GM23248 (cell line): ENCODE results near the gene TADA2A. TPM values are rescaled to one million over a fixed set of nuclear protein-coding genes. Genes with fewer than 3 reads are reported as not detected.

Source experiments
- DNase-seq: peaks from one replicate; pipeline ENCODE4 v3.0.0-alpha.2; 2015
- H2AFZ ChIP-seq: fragments of 200-600 bp; sonication (generic); 2 replicates; pipeline ENCODE4 v1.6.1; 2016; ENCODE audit warnings: antibody characterized with exemption
- H3F3A ChIP-seq: fragments of 200-600 bp; sonication (generic); 2 replicates; pipeline ENCODE4 v1.6.1; 2016; ENCODE audit warnings: mild to moderate bottlenecking, antibody characterized with exemption, mixed run types; ENCODE audit not compliant: insufficient read depth
- H3K27ac ChIP-seq: fragments of 200-600 bp; sonication (generic); 2 replicates; pipeline ENCODE4 v1.5.1; 2016; ENCODE audit warnings: mild to moderate bottlenecking
- H3K27me3 ChIP-seq: fragments of 200-600 bp; sonication (generic); replicated peaks from 2 replicates; pipeline ENCODE4 v1.6.1; 2016; ENCODE audit warnings: mild to moderate bottlenecking; ENCODE audit not compliant: insufficient read depth
- H3K36me3 ChIP-seq: fragments of 200-600 bp; sonication (generic); 2 replicates; pipeline ENCODE4 v1.6.1; 2016; ENCODE audit warnings: low read depth, mild to moderate bottlenecking
- H3K4me1 ChIP-seq: fragments of 200-600 bp; sonication (generic); 2 replicates; pipeline ENCODE4 v1.6.1; 2016; ENCODE audit warnings: mild to moderate bottlenecking; ENCODE audit not compliant: insufficient read depth
- H3K4me2 ChIP-seq: fragments of 200-600 bp; sonication (generic); one replicate; pipeline ENCODE4 v1.6.1; 2016; ENCODE audit warnings: mild to moderate bottlenecking; ENCODE audit not compliant: unreplicated experiment
- H3K4me3 ChIP-seq: fragments of 200-600 bp; sonication (generic); 2 replicates; pipeline ENCODE4 v1.5.1; 2016; ENCODE audit warnings: mild to moderate bottlenecking
- H3K79me2 ChIP-seq: fragments of 200-600 bp; sonication (generic); 2 replicates; pipeline ENCODE4 v1.6.1; 2016; ENCODE audit warnings: mild to moderate bottlenecking; ENCODE audit not compliant: insufficient read depth
- H3K9ac ChIP-seq: fragments of 200-600 bp; sonication (generic); 2 replicates; pipeline ENCODE4 v1.6.1; 2016; ENCODE audit warnings: mild to moderate bottlenecking
- H3K9me2 ChIP-seq: fragments of 200-600 bp; sonication (generic); 2 replicates; pipeline ENCODE4 v1.6.1; 2016; ENCODE audit warnings: mixed run types, mild to moderate bottlenecking, moderate library complexity; ENCODE audit not compliant: insufficient read depth
- H3K9me3 ChIP-seq: fragments of 200-600 bp; sonication (generic); one replicate; pipeline ENCODE4 v1.6.1; 2017; ENCODE audit warnings: low read depth
- H4K20me1 ChIP-seq: fragments of 200-600 bp; sonication (generic); 2 replicates; pipeline ENCODE4 v1.6.0; 2016; ENCODE audit not compliant: insufficient read depth
- EZH2 ChIP-seq: fragments of 200-600 bp; sonication (generic); IDR thresholded peaks from 2 replicates; pipeline ENCODE4 v1.6.1; 2018; ENCODE audit warnings: antibody characterized with exemption, mild to moderate bottlenecking; ENCODE audit not compliant: insufficient read depth, poor library complexity, severe bottlenecking
- EZH2phosphoT487 ChIP-seq: fragments of 200-600 bp; sonication (generic); IDR thresholded peaks from 2 replicates; pipeline ENCODE4 v1.6.1; 2018; ENCODE audit warnings: antibody characterized with exemption, moderate library complexity, mild to moderate bottlenecking, low read depth; ENCODE audit not compliant: insufficient read depth
- WGBS, 2 experiments: methylation state at CpG; one replicate each; pipeline ENCODE4 v1.1.6; 2015 to 2017; ENCODE audit warnings: low lambda C conversion rate in 2 of 2, low coverage in 1 of 2; ENCODE audit errors: missing lambda C conversion rate in 2 of 2; 5-methylcytosine and 5-hydroxymethylcytosine counted together
- in situ Hi-C: fragments of 300-500 bp; cut with MboI; formaldehyde crosslinking; loops from 2 replicates; pipeline ENCODE4 v1.15.0; 2020
- polyA plus RNA-seq: library from polyadenylated mRNA; unstranded; fragments of >200 nt; fragmentation: Nextera tagmentation; extraction: Ambion mirVana; gene quantifications from 2 replicates; pipeline ENCODE4 v1.2.1, GENCODE V29; 2016
- total RNA-seq: library from RNA; depleted of rRNA; stranded (reverse); fragments of >200 nt; shearing (Covaris generic); gene quantifications from 2 replicates; pipeline ENCODE4 v1.2.3, GENCODE V29; 2014; rRNA removed

TADA2A gene, protein sequence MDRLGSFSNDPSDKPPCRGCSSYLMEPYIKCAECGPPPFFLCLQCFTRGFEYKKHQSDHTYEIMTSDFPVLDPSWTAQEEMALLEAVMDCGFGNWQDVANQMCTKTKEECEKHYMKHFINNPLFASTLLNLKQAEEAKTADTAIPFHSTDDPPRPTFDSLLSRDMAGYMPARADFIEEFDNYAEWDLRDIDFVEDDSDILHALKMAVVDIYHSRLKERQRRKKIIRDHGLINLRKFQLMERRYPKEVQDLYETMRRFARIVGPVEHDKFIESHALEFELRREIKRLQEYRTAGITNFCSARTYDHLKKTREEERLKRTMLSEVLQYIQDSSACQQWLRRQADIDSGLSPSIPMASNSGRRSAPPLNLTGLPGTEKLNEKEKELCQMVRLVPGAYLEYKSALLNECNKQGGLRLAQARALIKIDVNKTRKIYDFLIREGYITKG
- total RNA-seq (16.9 and 18.3 TPM in 2 replicates), polyA plus RNA-seq (15.1 and 16.7 TPM in 2 replicates)

DNA sequence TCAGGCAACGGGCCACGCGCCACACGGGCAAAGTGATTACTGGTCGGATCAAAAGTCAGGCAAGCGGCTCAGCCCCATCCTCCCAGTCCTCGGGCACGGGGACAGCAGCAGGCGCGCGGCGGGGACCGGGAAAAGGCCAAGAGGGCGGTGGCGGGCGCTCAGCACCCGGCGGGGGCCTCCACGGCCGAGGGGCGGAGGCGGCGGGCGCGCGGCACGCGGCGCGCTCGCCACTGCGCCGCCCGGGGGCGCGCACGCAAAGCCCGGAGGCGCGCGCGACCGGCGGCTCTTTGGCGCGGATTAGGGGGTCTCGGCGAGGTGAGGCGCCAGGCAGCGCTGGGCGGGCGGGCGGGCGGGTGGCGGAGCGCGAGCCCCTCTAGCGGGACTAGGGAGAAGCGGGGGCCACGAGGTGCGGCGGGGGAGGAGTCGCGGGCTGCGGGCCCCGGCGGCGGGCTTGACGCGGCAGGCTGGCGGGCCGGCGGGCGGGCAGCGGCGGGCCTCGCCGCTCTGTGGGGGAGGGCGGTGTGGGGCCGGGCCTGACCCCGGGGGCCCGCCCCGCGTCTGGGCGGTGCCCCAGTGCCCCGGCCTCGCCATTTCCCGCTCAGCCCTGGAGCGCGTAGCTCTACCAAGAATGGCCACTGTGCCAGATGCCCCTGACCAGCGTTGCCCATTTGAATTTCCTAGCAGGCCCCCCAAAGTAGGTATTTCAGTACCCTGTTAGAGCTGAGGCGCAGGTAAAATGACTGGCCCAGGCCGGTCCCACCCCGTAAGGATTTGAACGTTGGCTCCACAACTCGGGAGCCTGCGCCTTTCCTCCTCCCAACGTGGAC lies at the start of gene TADA2A, which contains the start of gene ACACA:
Gene TADA2A (plus strand): TSS at position 252 of the 827 bp plus-strand sequence. CDS start 4,480 bp downstream, outside the sequence.
Gene ACACA (minus strand): TSS at position 202 of the 827 bp plus-strand sequence. CDS start 537 bp downstream, outside the sequence.
- Histone ChIP-seq H3K4me3 (peak within 1 kb of the TSS; percentile 95), H3F3A (peaks cover 6% of the 10 kb centered on the region; the same call in 1 of the 2 replicates), H4K20me1 (no peaks in the 10 kb centered on the region), H3K9ac (peak within 1 kb of the TSS; percentile 89), H3K4me1 (peaks cover 18% of the 10 kb centered on the region), H3K9me2 (no peaks in the 10 kb centered on the region), H3K4me2 (peak within 1 kb of the TSS; percentile 83), H3K27me3 (no peaks in the 10 kb centered on the region), H3K79me2 (peaks cover 82% of the 10 kb centered on the region), H2AFZ (peak within 1 kb of the TSS; percentile 96), H3K27ac (peak within 1 kb of the TSS; percentile 87), H3K36me3 (peaks cover 9% of the 10 kb centered on the region), H3K9me3 (no peaks in the 10 kb centered on the region)
- DNase-seq = peak; percentile 93
- TF ChIP-seq EZH2 (no peak), EZH2phosphoT487 (no peak)
- WGBS, 2 experiments = 1 to 2% methylated on average over 28 to 58 of the region's 98 CpGs
- in situ Hi-C loops = no loop called here

DNA sequence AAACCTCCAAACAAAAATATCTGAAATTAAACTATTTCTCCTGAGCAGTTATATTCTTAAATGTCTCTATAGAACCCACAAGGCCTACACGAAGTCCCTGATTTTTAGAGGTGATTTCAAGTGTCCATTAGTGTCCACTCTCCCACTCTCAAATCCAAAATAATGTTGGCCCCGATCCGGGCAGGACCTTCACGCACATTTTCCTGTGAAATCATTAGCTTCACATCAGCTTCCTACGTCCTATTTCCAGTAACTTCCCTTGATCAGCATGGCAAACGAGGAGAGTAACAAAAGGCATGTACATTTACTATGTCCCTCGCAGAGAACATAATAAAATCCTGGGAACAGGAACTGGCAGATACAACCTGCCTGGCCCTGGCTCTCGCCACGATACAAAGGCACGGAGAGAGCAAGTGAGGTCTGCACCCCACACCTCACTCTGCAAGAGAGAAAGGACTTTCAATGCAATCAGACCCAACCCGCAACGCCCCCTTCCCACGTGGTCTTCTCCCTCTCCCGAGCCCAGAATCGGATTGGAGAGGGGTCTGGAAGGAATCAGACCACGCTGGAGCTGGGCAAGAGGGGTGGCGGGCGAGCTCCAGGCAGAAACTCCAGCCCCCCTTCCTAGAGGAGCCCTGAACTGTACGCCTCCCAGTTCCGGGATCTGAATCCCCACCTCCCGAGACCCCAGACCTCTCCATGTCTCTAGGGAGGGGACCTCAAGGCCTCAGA lies 48.4 kb upstream of the TADA2A start:
- H3K9me2 ChIP-seq = no peaks in the 10 kb centered on the region
- in situ Hi-C loops = no loop called here
- H3K79me2 ChIP-seq = peaks cover 51% of the 10 kb centered on the region
- H4K20me1 ChIP-seq = no peaks in the 10 kb centered on the region
- peak overlapping the region; percentile 91 for H3K4me2 ChIP-seq
- no peak for TF ChIP-seq EZH2
- TF ChIP-seq EZH2phosphoT487 = no peak
- no peaks in the 10 kb centered on the region; the same call in 1 of the 2 replicates for H3K4me1 ChIP-seq
- H3K27ac ChIP-seq = peak overlapping the region; percentile 32
- peak overlapping the region; percentile 81 for H2AFZ ChIP-seq
- H3F3A ChIP-seq = peaks cover 16% of the 10 kb centered on the region
- H3K27me3 ChIP-seq = no peaks in the 10 kb centered on the region
- H3K4me3 ChIP-seq = peak overlapping the region; percentile 82
- H3K36me3 ChIP-seq = no peaks in the 10 kb centered on the region
- peak; percentile 62 for DNase-seq
- H3K9ac ChIP-seq = peak overlapping the region; percentile 80
- 0 to 2% methylated on average over 21 of the region's 21 CpGs for WGBS, 2 experiments
- no peaks in the 10 kb centered on the region for H3K9me3 ChIP-seq

DNA sequence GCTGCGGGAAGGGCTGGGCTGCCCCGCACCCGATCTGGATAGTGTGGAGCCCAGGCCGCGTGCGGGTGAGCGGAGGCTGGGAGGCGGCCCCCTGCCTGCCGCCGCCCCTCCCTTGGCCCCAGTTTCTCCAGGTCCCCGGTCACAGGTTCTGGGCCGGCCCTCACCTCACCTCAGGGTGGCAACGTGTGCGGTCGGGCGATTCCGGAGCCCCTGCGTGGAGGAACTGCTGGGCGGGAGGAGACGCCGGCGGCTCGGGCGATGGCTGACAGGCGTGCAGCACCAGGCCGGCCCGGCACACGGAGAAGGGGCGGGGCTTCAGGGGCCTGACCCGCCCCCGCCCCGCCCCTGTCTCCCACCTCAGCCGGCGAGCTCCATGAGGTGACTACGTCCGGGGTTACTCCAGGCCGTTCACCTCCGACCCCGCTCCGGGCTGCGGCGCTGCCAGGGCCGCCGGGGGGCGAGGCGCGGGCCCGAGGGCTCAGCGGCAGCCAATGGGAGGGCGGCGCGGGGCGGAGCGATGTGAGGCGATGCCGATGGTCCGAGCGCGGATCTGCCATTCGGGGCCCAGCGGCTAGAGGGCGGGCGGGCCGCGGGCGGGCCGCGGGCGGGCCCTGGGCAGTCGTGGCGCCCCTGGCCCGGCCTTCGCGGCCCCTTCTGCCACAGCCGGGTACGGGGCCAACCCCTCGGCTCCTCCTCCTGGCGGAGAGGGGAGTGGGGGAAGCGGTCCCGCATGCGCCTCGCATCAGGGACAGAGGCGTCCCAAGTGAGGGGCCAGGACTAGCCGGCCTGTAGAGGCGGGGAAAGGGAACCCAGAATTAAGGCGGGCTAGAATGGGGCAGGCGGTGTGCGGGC lies 47.6 kb upstream of the TADA2A start:
- in situ Hi-C loops = no loop called here
- H3K4me3 ChIP-seq = peak overlapping the region; percentile 82

More for the DNA sequence above, 47.6 kb upstream of the TADA2A start:
- Histone ChIP-seq H4K20me1 (no peaks in the 10 kb centered on the region), H3K4me1 (no peaks in the 10 kb centered on the region; the same call in 1 of the 2 replicates), H3K9me3 (no peaks in the 10 kb centered on the region), H3K27me3 (no peaks in the 10 kb centered on the region), H3K79me2 (peaks cover 45% of the 10 kb centered on the region), H3K27ac (peak overlapping the region; percentile 49), H3K9me2 (no peaks in the 10 kb centered on the region), H2AFZ (peak overlapping the region; percentile 81), H3K36me3 (no peaks in the 10 kb centered on the region), H3F3A (peaks cover 16% of the 10 kb centered on the region), H3K9ac (peak overlapping the region; percentile 80), H3K4me2 (peak overlapping the region; percentile 91)
- TF ChIP-seq EZH2 (no peak), EZH2phosphoT487 (no peak)
- peak; percentile 95 for DNase-seq
- 1 to 2% methylated on average over 31 to 49 of the region's 88 CpGs for WGBS, 2 experiments
